Prostate gland (tissue), 2 donors: ENCODE results near the gene PRCC. TPM values are rescaled to one million over a fixed set of nuclear protein-coding genes. Genes with fewer than 3 reads are reported as not detected.

Source experiments
- DNase-seq: peaks from one replicate; pipeline ENCODE4 v3.0.0-alpha.2; 2019; ENCODE audit warnings: low spot score
- H3K27ac ChIP-seq, 2 donors: fragments of 200-600 bp; sonication (generic); 2 replicates each; pipeline ENCODE4 v1.5.1; 2017 to 2019
- H3K27me3 ChIP-seq: fragments of 200-600 bp; sonication (generic); replicated peaks from 2 replicates; pipeline ENCODE4 v1.5.1; 2019; ENCODE audit not compliant: insufficient read depth
- H3K36me3 ChIP-seq, 2 donors: fragments of 200-600 bp; sonication (generic); 1 replicate in 1 of 2; 2 replicates in 1 of 2; pipeline versions ENCODE4 v1.5.1 to v1.8.1; 2017 to 2019
- H3K4me1 ChIP-seq: fragments of 200-600 bp; sonication (generic); replicated peaks from 2 replicates; pipeline ENCODE4 v1.5.1; 2019
- H3K4me3 ChIP-seq, 2 donors: fragments of 200-600 bp; sonication (generic); 2 replicates each; pipeline ENCODE4 v1.5.1; 2017 to 2019
- H3K9me3 ChIP-seq: fragments of 200-600 bp; sonication (generic); 2 replicates; pipeline ENCODE4 v1.5.1; 2017
- POLR2A ChIP-seq: fragments of 450-650 bp; IDR thresholded peaks from one replicate; pipeline ENCODE4 v1.6.1; 2016; ENCODE audit warnings: antibody characterized with exemption, mild to moderate bottlenecking
- POLR2AphosphoS5 ChIP-seq: sonication (generic); formaldehyde crosslinking; IDR thresholded peaks from one replicate; pipeline ENCODE4 v1.6.1; 2017; ENCODE audit warnings: antibody characterized with exemption
- WGBS: methylation state at CpG from one replicate; pipeline ENCODE4 v1.1.5; 2018; 5-methylcytosine and 5-hydroxymethylcytosine counted together
- intact Hi-C: fragments of 100-400 bp; cut with DNase I; formaldehyde crosslinking; loops from one replicate; pipeline ENCODE4 v1.14.2; 2022
- total RNA-seq, 2 donors: library from RNA; depleted of rRNA; stranded (reverse); fragments of >200 nt; gene quantifications; one replicate each; pipeline ENCODE4 v1.1.0, GENCODE V29; 2016
- TF ChIP-seq, protein P1 (sequence below), 4 experiments: fragments of 200-600 bp in 2 of 4; fragments of 450-650 bp in 2 of 4; sonication (generic) in 2 of 4; IDR thresholded peaks; 1 replicate in 3 of 4; 2 replicates in 1 of 4; pipeline ENCODE4 v1.5.1; 2016 to 2019; ENCODE audit warnings: antibody characterized with exemption in 4 of 4, mild to moderate bottlenecking in 2 of 4, moderate library complexity in 2 of 4

PRCC gene
- total RNA-seq, 2 donors from 2014 or later, result 33.0 to 61.5 TPM

DNA sequence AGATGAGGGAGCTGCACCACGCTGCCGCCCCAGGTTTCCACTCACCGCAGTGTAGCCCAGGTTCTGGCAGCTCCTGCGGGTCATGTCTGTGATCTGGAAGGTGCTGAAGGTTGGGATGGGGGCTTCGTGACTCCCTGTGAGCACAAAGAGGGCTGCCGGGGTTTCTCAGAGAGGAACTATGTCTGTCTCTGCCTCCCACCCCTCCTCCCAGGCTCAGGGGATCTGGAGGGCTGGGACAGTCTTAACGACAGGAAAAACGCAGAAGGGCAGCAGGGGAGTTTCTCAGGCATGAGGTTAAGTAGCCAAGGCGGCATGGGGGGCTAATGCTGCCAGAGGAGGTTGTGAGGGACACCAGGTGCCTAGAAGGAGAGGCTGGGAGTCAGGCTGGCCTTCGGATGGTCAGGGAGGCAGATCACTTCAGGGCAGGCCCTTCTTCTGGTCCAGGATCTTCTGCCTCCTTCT, 48.7 kb downstream of the PRCC start:
- no peak for DNase-seq
- H3K36me3 ChIP-seq, result no peaks in the 10 kb centered on the region
- intact Hi-C loops, result no loop called here
- peak overlapping the region; percentile 57 to 61 for H3K27ac ChIP-seq
- 73% methylated on average over 10 of the region's 10 CpGs for WGBS
- TF ChIP-seq POLR2A (no peak), POLR2AphosphoS5 (no peak)
- TF ChIP-seq, protein P1, sequence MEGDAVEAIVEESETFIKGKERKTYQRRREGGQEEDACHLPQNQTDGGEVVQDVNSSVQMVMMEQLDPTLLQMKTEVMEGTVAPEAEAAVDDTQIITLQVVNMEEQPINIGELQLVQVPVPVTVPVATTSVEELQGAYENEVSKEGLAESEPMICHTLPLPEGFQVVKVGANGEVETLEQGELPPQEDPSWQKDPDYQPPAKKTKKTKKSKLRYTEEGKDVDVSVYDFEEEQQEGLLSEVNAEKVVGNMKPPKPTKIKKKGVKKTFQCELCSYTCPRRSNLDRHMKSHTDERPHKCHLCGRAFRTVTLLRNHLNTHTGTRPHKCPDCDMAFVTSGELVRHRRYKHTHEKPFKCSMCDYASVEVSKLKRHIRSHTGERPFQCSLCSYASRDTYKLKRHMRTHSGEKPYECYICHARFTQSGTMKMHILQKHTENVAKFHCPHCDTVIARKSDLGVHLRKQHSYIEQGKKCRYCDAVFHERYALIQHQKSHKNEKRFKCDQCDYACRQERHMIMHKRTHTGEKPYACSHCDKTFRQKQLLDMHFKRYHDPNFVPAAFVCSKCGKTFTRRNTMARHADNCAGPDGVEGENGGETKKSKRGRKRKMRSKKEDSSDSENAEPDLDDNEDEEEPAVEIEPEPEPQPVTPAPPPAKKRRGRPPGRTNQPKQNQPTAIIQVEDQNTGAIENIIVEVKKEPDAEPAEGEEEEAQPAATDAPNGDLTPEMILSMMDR (IDR thresholded peaks at IDR 0.05), result no peak
- H3K4me3 ChIP-seq, result peak overlapping the region in 1 of 2 donors; percentile 5
- H3K9me3 ChIP-seq, result no peaks in the 10 kb centered on the region
- no peaks in the 10 kb centered on the region for H3K27me3 ChIP-seq
- H3K4me1 ChIP-seq, result peaks cover 5% of the 10 kb centered on the region

DNA sequence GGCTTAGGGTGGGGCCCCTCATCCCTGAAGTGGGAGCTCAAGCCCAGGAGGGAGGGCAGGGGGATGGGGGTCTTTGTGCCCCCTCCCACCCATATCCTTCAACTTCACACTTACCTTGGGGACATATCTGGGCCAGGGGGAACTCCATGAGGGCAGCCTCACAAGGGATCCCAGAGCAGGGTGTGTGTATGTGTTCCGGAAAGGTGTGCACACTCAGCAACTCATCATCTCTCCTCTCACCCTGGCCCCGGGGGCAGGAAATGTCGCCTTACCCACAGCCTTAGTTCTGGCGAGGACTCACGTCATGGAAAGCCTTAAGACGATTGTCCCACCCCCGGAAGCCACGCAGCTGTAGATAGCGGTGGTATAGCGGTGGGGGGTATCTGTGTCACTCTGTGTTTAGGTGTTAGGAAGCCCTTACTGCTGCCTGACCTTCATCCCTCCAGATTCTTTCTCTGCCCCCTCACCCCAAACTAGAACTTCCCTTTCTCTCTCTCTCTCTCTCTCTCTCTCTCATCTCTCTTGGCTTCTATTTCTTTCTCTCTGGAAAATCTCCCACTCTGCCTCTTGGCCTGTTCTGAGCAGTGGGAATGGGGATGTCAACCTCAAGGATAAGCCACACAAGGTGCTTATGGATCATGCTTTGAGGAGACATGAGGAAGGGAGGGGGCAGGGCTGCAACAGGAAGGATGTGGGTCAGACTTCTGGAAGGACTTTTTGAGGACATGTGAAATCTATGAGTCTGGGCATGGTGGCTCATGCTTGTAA, 49.4 kb downstream of the PRCC start, which contains the start of gene SH2D2A:
Gene SH2D2A, minus strand, starts transcription at position 288 of the 768 bp plus-strand sequence. Its CDS starts 140 bp downstream, at position 148.
- 52% methylated on average over 10 of the region's 10 CpGs for WGBS
- peaks cover 5% of the 10 kb centered on the region for H3K4me1 ChIP-seq
- peak within 1 kb of the TSS in 1 of 2 donors; percentile 5 for H3K4me3 ChIP-seq
- H3K27me3 ChIP-seq, result no peaks in the 10 kb centered on the region
- no peak for TF ChIP-seq POLR2AphosphoS5
- TF ChIP-seq, protein P1 (IDR thresholded peaks at IDR 0.05), result no peak
- TF ChIP-seq POLR2A, result no peak
- no peaks in the 10 kb centered on the region for H3K36me3 ChIP-seq
- intact Hi-C loops, result no loop called here
- peak within 1 kb of the TSS; percentile 57 to 61 for H3K27ac ChIP-seq
- DNase-seq, result no peak
- H3K9me3 ChIP-seq, result no peaks in the 10 kb centered on the region

DNA sequence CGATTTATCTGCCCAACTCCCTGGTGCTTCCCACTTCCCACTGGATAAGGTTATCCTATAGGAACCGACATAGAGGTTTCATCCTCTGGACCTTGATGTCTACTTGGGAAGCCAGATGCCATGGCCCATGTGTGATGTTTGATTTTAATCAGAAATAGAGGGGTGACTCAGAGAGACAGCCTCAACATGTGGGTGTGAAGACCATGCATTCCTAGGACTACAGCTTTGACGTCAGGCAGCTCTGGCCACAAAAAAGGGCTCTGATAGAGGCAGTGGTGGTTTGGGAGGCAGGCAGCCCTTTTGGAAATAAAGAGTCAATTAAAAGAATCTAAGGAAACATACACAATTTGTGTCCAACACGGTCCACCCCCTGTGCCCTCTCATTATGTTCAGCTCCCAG, 54.5 kb downstream of the PRCC start:
- H3K27ac ChIP-seq, result no peak overlapping the region
- WGBS, result 60% methylated on average over 4 of the region's 4 CpGs
- intact Hi-C loops, result no loop called here

DNA sequence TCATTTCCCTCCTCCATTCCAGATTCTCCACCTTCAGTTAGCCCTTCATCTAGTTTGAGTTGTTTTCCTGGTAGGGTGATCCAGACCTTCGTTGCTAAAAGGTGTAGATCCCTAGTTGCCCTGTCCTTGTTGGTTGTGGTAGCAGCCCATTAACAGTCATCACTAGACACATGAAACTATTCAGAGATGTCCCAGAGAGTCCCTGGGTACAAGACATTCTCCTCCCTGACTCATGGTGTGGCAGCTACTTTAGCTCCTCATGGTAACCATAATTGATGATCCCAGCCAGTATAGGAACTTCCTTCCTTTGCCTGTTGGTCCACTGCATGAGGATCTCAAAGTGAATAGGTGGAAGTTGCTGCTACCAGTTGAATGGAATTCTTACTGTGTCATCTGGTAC, 55.3 kb downstream of the PRCC start:
- Histone ChIP-seq H3K4me1 (no peaks in the 10 kb centered on the region), H3K27ac (no peak overlapping the region), H3K36me3 (no peaks in the 10 kb centered on the region), H3K4me3 (no peak overlapping the region), H3K27me3 (no peaks in the 10 kb centered on the region), H3K9me3 (no peaks in the 10 kb centered on the region)
- 78% methylated on average over 1 of the region's 1 CpG for WGBS
- no peak for DNase-seq
- TF ChIP-seq POLR2AphosphoS5, result no peak
- TF ChIP-seq, protein P1 (IDR thresholded peaks at IDR 0.05), result no peak
- no peak for TF ChIP-seq POLR2A
- intact Hi-C loops, result no loop called here

More for the DNA sequence above, 54.5 kb downstream of the PRCC start:
- Histone ChIP-seq H3K9me3 (no peaks in the 10 kb centered on the region), H3K36me3 (no peaks in the 10 kb centered on the region), H3K4me1 (no peaks in the 10 kb centered on the region), H3K4me3 (no peak overlapping the region), H3K27me3 (no peaks in the 10 kb centered on the region)
- no peak for TF ChIP-seq POLR2AphosphoS5
- TF ChIP-seq, protein P1 (IDR thresholded peaks at IDR 0.05), result no peak
- TF ChIP-seq POLR2A, result no peak
- DNase-seq, result no peak
